ENCODE measurements around the gene ASB18.

The ASB18 gene

DNA sequence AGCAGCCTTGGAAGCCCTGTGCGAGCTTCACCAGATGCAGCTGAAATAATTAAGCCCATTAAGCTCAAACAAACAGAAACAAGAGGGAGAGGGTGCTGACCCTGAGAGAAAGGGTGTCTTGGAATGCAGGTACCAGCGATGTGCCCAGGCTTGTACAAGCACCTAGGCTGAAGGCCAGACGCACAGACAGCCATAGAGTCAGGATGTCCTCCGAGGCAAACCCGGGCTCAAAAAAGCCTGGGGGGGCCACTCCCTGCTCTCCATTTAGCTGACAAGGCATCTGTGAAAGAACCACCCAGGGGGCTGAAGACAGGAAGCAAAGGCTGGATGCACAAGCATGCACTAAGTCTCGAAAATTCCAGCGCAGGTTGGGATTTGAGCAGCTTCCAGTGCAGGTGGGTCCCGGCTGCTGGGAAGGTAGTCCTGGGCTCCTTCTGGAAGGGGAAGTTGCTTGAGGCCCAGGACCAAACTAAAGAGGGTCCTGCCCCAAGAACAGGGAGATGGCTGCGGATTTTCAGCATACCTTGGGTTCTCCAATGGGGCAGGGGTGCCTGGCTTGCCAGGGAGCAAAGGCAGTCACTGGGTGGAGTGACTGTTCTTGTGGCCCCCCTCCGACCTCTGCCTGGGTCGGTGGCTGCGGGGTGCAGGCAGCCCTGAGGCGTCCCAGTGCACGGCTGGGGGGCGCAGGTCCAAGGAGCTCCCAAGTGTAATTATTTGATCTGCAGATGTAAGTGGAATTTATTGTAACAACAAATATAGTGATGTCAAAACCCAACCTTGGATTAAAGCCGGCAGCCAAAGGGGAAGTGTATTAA lies 102.0 kb downstream of the ASB18 start:
- TF ChIP-seq, protein P1, sequence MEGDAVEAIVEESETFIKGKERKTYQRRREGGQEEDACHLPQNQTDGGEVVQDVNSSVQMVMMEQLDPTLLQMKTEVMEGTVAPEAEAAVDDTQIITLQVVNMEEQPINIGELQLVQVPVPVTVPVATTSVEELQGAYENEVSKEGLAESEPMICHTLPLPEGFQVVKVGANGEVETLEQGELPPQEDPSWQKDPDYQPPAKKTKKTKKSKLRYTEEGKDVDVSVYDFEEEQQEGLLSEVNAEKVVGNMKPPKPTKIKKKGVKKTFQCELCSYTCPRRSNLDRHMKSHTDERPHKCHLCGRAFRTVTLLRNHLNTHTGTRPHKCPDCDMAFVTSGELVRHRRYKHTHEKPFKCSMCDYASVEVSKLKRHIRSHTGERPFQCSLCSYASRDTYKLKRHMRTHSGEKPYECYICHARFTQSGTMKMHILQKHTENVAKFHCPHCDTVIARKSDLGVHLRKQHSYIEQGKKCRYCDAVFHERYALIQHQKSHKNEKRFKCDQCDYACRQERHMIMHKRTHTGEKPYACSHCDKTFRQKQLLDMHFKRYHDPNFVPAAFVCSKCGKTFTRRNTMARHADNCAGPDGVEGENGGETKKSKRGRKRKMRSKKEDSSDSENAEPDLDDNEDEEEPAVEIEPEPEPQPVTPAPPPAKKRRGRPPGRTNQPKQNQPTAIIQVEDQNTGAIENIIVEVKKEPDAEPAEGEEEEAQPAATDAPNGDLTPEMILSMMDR (IDR thresholded peaks at IDR 0.05; ENCODE audit: low read depth, low read length) = no peak
- no peak overlapping the region; the same call in 1 of the 2 replicates for H3K4me3 ChIP-seq (ENCODE audit: low read depth, low read length)

DNA sequence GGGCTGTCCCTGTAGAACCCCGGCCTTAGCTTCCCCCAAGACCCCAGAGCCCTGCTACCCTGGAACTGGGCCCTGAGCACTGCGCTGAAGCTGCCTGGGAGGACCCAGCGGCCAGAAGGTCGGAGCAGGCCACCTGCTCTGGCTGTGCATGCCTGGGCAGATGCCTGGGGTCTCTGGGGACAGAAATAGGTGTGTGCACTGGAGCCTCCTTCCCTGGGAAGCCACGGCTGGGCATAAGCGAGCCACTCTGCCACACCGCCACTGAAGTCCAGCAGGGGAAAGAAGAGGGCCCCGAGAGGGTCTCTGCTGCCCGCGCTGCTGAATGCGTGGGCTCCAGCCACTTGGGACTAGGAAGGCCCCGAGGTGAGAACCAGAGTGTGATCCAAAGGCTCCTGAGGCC lies 102.7 kb downstream of the ASB18 start:
- TF ChIP-seq, protein P1 (IDR thresholded peaks at IDR 0.05; ENCODE audit: low read depth, low read length) = no peak
- no peak overlapping the region for H3K4me3 ChIP-seq (ENCODE audit: low read depth, low read length)

DNA sequence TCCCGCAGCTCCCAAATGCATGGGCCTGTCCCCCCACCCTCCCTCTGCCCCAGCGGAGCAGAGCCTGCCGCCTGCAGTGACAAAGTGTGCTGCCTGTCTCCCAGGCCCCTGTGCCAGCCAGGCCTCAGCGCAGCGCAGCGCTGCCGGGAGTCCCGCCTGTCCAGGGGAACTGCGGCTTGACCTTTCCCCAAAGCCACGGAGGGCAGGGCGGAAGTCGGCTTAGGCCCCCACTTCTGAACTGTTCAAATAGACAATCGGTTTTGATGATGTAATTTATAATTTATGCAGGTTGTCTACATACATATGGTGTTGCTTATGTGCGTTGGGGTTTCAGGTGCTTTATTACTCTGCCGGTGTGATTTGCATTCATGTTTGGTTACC lies 103.1 kb downstream of the ASB18 start:
- TF ChIP-seq, protein P1 (IDR thresholded peaks at IDR 0.05; ENCODE audit: low read depth, low read length) = no peak
- H3K4me3 ChIP-seq (ENCODE audit: low read depth, low read length) = no peak overlapping the region

DNA sequence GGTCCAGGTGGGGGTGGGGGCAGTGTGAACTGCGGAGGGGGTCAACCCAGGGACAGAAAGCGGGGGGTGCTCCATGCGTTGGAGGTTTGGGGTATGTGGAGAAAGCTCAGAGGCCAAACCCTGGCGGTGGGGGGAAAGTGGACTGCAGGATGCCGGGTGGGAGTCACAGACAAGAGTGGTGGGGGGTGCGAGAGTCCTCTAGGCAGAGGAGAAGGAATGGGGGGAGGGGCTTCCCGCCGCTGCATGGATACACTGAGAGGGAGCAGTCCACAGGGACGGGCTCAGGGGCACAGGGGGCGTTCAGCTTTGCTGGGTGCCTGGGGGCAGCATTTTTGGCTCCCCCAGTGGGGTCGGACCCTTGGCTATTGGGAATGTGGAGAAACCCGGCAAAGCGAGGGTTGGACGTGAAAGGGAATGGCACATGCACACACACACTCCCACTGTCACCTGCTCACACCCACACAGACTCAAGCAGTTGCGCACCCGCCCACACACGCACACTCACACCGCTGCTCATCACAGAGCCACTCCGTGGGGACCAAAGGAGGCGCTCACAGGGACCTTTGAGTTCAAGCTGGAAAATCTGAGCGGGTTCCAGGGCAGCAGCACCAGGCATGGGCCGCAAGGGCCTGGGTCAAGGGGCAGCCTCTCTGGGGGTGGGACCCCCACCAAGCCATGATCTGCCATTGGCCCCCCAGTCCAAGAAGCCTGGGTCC lies 103.7 kb downstream of the ASB18 start:
- H3K4me3 ChIP-seq (ENCODE audit: low read depth, low read length) = no peak overlapping the region
- TF ChIP-seq, protein P1 (IDR thresholded peaks at IDR 0.05; ENCODE audit: low read depth, low read length) = no peak

DNA sequence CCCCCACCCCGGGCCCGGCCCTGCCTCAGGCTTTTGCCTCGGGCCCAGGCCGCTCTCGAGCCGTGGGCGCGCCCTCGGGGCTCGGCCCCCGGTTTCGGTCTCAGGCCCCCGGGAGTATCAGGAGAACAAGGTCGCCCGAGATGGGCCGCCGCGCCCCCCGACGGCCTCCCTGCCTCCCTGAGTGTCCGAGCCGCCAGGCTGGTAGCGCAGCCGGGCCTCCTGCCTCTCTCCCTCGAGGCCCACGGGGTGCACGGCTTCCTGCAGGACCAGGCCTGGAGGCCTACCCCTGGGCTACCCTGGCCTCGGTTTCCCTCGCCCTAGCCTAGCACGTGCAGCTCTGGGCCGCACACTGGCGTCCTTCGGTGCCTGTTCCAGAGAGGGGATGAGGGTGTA lies 104.4 kb downstream of the ASB18 start:
- H3K4me3 ChIP-seq (ENCODE audit: low read depth, low read length) = no peak overlapping the region
- TF ChIP-seq, protein P1 (IDR thresholded peaks at IDR 0.05; ENCODE audit: low read depth, low read length) = no peak

DNA sequence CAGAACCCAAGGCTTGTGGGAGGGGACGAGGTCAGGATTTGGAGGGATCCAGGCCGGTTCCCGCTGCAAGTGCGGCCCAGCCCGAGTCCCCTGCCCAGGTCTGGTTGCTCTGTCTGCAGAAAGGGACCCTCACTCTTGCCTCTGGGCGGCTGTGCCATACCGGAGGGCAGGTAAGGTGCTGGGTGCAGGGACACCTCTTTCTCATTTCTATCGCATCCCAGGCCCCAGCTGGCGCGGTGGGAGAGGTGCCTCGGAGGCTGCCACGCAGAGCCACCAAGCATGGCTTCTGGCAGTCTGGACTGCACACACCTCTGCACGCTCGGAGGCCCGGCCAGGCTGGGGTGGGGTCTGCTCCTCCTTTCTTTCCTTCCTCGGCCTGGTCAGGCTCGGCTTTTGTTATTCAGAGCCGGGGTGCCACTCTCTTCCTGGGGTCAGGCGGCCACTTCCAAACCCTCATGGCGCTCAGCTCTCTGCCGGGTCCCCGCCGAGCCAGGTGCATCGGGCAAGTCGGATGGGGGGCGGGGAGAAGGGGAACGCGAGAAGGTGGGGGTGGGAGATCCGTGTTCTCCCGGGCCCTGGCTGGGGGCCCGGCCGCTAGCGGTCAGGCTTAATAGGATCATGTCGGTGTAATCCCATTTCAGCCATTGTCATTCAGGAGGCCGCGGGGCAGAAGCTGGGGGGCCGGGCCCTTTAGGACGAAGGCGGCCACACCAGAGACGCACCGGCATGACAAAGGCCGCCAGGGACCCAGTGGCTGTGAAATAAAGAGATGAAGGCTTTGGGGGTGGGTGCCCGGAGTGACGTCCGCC lies 105.0 kb downstream of the ASB18 start:
- no peak overlapping the region for H3K4me3 ChIP-seq (ENCODE audit: low read depth, low read length)
- TF ChIP-seq, protein P1 (IDR thresholded peaks at IDR 0.05; ENCODE audit: low read depth, low read length) = no peak

Measured in WI38 (cell line).